Gastrocnemius medialis (tissue), 4 donors: Measurements from ENCODE around the gene USP44. TPM values are rescaled to one million over a fixed set of nuclear protein-coding genes. Genes with fewer than 3 reads are reported as not detected.

ENCODE experiments used
- ATAC-seq, 2 donors: fragments of 150-250 bp; one replicate each; pipeline ENCODE4 v1.9.1; 2016
- DNase-seq, 2 donors: peaks; one replicate each; pipeline ENCODE4 v3.0.0-alpha.2; 2019
- H3K27ac ChIP-seq, 4 donors: fragments of 200-600 bp; sonication (generic); 1 replicate in 1 of 4; 2 replicates in 3 of 4; pipeline ENCODE4 v1.5.1; 2016 to 2018; ENCODE audit warnings: mild to moderate bottlenecking in 2 of 4, moderate library complexity in 1 of 4
- H3K27me3 ChIP-seq, 3 donors: fragments of 200-600 bp; sonication (generic) in 2 of 3; 1 replicate in 1 of 3; 2 replicates in 2 of 3; pipeline versions ENCODE4 v1.5.1 to v1.6.0; 2016 to 2019; ENCODE audit warnings: mild to moderate bottlenecking in 1 of 3, moderate library complexity in 1 of 3
- H3K36me3 ChIP-seq, 2 donors: fragments of 200-600 bp; sonication (generic) in 1 of 2; one replicate each; pipeline ENCODE4 v1.5.1; 2017 to 2018
- H3K4me1 ChIP-seq, 2 donors: fragments of 200-600 bp; sonication (generic) in 1 of 2; one replicate each; pipeline ENCODE4 v1.5.1; 2016 to 2017; ENCODE audit warnings: mild to moderate bottlenecking in 2 of 2
- H3K4me3 ChIP-seq, 4 donors: fragments of 200-600 bp; sonication (generic) in 3 of 4; 1 replicate in 1 of 4; 2 replicates in 3 of 4; pipeline ENCODE4 v1.5.1; 2016 to 2019; ENCODE audit warnings: mild to moderate bottlenecking in 2 of 4
- H3K9me3 ChIP-seq, 3 donors: fragments of 200-600 bp; sonication (generic) in 2 of 3; 1 replicate in 1 of 3; 2 replicates in 2 of 3; pipeline ENCODE4 v1.5.1; 2016 to 2019
- CTCF ChIP-seq, 5 experiments: fragments of 450-650 bp in 3 of 5; fragments of 200-600 bp in 2 of 5; sonication (generic) in 2 of 5; IDR thresholded peaks in 4 of 5; conservative IDR thresholded peaks in 1 of 5; 1 replicate in 4 of 5; 2 replicates in 1 of 5; pipeline ENCODE4 v1.5.1; 2016 to 2019; ENCODE audit warnings: antibody characterized with exemption in 5 of 5, mild to moderate bottlenecking in 3 of 5, moderate library complexity in 3 of 5
- POLR2A ChIP-seq, 2 donors: fragments of 450-650 bp; IDR thresholded peaks; one replicate each; pipeline ENCODE4 v1.6.1; 2017; ENCODE audit warnings: antibody characterized with exemption in 2 of 2, mild to moderate bottlenecking in 2 of 2, moderate library complexity in 2 of 2
- in situ Hi-C, 4 donors: fragments of 200-750 bp; cut with MboI; loops; one replicate each; pipeline versions ENCODE4 v1.15.0 to v1.8.0; 2017; ENCODE audit warnings: low sequenced_read_pairs in 4 of 4
- intact Hi-C: fragments of 100-400 bp; cut with DNase I; formaldehyde crosslinking; loops from one replicate; pipeline ENCODE4 v1.15.1; 2023; ENCODE audit warnings: low total_unique reads
- total RNA-seq, 4 donors: library from RNA; depleted of rRNA; stranded (reverse); fragments of >200 nt; gene quantifications; one replicate each; pipeline versions ENCODE4 v1.1.0 to v1.2.3, GENCODE V29; 2016

The USP44 gene
- total RNA-seq, 4 donors from 2014 or later = 0.07 to 0.42 (median 0.34) TPM

- no peak overlapping the region for H3K27ac ChIP-seq
- intact Hi-C loops = loop anchor here (5.0 to 10.0 kb wide), 2 partner anchors 468 to 565 kb away; partner anchors contain the start of genes LTA4H and NDUFA12
- in situ Hi-C loops = loop anchor here in 1 of 4 donors (5.0 kb wide), 1 partner anchor 83 kb away; no protein-coding TSS in a partner anchor
- no peaks in the 10 kb centered on the region for H3K27me3 ChIP-seq
- no peak overlapping the region for H3K4me3 ChIP-seq
- TF ChIP-seq POLR2A (IDR thresholded peaks at IDR 0.05) = no peak
- TF ChIP-seq CTCF (IDR thresholded peaks at IDR 0.05 in 4 of 5, conservative IDR thresholded peaks at IDR 0.05 in 1 of 5) = no peak
- H3K9me3 ChIP-seq = no peaks in the 10 kb centered on the region
- no peak for DNase-seq
- ATAC-seq = no peak
- peaks cover 6 to 13% of the 10 kb centered on the region in 2 donors for H3K4me1 ChIP-seq
- H3K36me3 ChIP-seq = no peaks in the 10 kb centered on the region
Observed at GRCh38 chr12:95470300-95470699, 81.0 kb downstream of the USP44 start.

Other genes with a start within 250 kb of the USP44 start
- 10 to 100 TPM; 58.8 to 83.0 (median 62.4) TPM for gene METAP2, start 77.3 kb downstream of the USP44 start, total RNA-seq
- gene NTN4, start 239.3 kb upstream of the USP44 start, total RNA-seq = 1 to 10 TPM; 4.0 to 10.0 (median 5.7) TPM